CD4-positive, alpha-beta T cell treated with Interleukin-17A for 1 hour (primary cell): Measurements from ENCODE around the gene GPR75.

Experiments used
- DNase-seq: peaks from one replicate; pipeline ENCODE4 v3.0.0-alpha.2; 2020

GPR75 gene

GRCh38 chr2:53859206-53860181 lies at the start of gene GPR75:
TSS of gene GPR75 (minus strand) at chr2:53859967. CDS start at chr2:53854756, 5,211 bp downstream.
- DNase-seq = no peak

DNA sequence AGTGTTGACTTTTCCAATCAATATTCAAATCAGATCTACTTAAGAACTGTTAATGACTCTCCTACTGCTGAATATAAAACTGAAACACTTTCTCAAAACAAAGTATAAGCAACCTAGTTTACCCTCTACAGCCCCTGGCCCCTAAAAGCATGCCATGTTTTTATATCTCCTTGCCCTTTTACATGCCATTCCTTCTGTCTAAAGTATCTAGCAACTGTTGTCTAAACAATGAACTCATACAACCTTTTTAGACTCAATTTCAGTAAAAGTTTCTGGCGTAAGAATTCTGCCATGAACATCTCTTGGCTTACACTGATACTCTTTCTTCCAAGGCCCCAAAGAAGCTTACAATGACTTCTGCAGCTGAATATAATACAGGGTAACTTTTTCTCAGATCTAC lies 47.8 kb upstream of the GPR75 start:
- no peak for DNase-seq

DNA sequence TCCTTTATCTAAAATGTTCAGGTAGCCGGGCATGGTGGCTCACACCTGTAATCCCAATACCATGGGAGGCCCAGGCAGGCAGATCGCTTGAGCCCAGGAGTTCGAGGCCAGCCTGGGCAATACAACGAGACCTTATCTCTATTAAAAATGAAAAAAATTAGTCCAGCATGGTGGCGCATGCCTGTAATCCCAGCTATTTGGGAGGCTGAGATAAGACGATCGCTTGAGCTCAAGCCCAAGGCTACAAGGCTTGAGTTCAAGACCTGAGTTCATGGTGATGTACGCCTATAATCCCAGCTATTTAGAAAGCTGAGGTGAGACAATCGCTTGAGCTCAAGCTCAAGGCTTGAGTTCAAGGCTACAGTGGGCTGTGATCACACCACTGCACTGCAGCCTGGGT lies 45.6 kb upstream of the GPR75 start:
- DNase-seq = no peak

DNA sequence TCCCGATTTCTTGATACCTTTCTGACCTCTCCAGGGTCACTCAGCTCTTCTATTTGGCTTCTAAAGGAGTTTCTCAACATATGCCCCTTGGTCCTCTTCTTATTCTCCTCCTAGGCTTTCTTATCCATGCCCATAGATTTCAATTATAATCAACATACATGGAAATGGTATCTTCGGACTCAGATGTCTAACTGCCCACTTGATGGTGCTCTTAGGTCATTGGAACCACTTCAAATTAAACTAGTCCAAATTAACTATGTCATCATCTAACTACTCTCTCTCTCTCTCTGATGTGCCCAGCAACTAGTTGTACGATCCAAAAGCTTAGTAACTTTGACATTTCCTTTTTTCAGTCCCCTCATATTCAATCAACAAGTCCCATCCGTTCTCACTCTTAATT lies 43.2 kb upstream of the GPR75 start:
- no peak for DNase-seq

- no peak for DNase-seq
Measured at GRCh38 chr2:53901192-53901591, 41.4 kb upstream of the GPR75 start.

- DNase-seq = no peak
Measured at GRCh38 chr2:53896864-53897263, 37.1 kb upstream of the GPR75 start.

DNA sequence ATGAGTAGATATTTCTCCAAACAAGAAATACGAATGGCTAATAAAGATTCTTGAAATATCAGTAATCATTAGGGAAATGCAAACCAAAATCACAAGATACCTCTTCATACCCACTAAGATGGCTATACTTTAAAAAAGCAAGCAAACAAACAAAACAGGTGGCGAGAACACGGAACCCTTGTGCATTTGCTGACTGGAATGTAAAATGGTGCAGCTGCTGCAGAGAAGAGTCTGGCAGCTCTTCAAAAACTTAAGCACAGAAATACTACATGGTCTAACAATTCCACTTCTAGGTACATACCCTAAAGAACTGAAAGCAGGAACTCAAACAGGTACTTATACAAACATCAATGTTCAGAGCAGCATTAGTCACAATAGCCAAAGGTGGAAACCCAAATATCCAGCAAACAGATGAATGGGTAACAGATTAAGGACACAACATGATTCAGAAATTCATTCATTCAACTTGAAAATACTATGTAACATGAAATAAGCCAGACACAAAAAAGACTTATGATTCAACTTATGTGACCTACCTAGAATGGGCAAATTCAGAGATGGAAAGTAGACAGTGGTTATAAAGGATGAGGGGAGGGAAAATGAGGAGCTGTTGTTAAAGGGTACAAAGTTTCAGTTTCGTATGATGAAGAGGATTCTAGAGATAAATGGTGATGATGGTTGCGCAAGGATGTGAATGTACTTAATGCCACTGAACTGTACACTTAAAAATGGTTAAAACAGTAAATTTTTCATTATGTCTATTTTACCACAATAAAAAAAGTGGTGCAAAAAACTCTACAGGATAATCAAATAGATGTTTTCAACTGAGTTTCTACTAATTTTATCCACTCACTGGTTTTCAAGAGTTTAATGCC lies 26.9 kb upstream of the GPR75 start:
- DNase-seq = no peak

DNA sequence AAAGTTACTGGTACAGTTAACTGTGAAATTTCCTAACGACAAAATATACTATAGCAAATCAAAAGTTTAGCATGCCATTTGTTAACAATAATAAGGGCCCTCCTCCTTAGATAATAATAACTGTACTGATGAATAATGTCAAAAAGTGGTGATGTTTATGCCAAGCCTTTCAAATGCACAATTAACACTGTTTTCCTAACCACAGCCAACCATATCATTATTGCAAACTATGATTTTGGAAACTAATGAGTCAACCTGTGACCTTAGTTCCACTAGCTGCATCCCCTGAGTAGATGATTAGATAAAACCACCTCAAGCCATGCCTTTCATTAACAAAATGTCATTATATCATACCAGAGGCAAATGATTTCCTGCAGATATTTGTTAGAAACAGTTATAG lies 25.1 kb upstream of the GPR75 start:
- no peak for DNase-seq

DNA sequence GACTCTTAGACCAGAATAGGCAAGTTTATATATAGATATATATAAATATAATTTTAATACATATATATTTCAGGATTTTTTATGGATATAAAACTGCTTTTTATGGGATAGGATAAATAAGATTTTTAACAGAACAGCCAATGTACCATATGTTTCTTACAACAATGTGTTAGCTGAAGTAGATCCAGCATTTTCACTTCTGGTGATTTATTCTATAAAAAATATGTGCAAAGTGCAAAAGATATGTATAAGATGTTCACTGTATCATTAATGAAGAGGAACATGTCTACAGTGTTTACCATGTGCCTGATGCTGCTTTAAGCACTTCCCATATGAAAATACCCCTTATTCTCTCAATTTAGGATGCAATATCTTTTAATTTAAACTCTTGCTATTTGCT lies 22.2 kb upstream of the GPR75 start:
- no peak for DNase-seq

GRCh38 chr2:53881360-53881759 lies 21.6 kb upstream of the GPR75 start:
- DNase-seq = no peak

DNA sequence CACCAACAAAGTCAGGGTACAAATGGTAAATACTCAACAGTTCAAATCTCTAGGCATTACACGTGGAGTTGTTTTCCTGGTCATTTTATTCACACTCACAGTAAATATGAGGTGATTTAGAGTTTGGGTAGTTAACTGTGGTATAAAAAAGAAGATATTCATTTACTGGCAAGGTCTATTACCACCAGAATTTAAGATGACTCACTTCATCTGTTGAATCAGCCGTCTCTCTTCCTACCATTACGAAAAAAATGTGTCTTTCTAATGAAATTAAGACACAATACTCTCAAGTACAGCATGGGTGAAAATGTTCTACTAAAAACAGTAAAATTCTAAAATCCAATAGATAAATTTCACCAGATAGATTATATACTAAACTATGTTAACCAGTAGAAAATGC lies 21.0 kb upstream of the GPR75 start:
- DNase-seq = no peak

DNA sequence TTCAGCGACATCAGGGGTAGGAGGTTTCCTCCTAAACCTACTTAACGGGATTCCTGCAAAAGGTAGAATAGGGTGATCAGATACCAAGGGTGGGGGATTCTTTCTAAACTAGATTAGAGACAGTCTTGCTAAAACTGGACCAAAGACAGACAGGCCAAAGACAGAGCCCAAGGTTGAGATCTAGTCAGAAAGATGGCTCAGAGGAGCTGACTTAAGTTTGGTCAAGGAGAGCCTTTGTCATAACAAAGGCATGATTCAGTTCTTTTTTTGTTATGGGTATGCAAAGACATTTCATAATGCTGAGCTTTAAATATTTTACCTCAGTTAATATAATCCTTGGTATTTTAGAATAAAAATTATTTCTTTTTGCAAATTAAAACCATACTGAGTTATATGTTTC lies 17.8 kb upstream of the GPR75 start:
- DNase-seq = no peak

GRCh38 chr2:53877112-53877511 lies 17.3 kb upstream of the GPR75 start:
- no peak for DNase-seq

- no peak for DNase-seq
Measured at GRCh38 chr2:53874401-53874950, 14.7 kb upstream of the GPR75 start.

- no peak for DNase-seq
Measured at GRCh38 chr2:53867773-53868172, 8.0 kb upstream of the GPR75 start.

GRCh38 chr2:53867169-53867568 lies 7.4 kb upstream of the GPR75 start:
- no peak for DNase-seq

GRCh38 chr2:53865962-53866361 lies 6.2 kb upstream of the GPR75 start:
- no peak for DNase-seq

GRCh38 chr2:53865264-53865663 lies 5.5 kb upstream of the GPR75 start:
- no peak for DNase-seq

DNA sequence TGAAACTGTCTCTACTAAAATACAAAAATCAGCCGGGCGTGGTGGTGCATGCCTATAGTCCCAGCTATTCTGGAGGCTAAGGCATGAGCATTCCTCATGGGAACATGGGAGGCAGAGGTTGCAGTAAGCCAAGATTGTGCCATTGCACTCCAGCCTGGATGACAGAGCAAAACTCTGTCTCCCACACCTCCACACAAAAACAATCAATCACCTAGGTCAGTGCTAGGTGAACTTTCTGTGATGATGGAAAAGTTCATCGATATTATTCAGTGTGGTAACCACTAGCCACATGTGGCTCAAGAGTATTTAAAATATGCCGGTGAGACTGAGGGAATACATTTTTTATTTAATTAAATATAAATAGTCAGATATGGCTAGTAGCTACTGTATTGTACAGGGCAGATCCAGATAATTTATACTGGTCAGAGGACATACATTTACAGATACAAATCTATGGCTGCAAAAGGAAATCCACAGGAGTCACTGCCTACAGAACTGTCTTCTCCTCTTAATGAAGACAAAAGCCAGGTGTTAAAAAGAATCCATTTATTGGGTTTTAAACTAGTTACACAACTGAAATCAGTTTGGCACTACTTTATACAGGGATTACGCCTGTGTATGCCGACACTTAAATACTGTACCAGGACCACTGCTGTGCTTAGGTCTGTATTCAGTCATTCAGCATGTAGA lies 3.9 kb upstream of the GPR75 start:
- DNase-seq = no peak

DNA sequence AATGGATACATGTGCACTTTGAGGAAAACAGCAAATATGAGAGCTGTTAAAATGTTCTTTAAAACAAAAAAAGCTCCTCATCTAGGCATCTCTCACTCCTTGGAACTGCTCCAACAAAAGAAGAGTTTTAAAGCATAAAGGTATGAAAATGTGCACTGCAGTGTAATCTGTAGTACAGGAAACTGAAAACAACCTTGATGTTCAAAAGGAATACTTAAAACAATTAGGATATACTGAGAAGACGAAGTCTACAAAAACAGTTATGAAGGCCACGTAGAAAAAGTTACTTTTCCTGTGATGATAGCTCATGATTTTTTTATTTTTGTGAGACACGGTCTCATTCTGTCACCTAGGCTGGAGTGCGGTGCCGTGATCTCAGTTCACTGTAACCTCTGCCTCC lies 2.1 kb upstream of the GPR75 start:
- no peak for DNase-seq

DNA sequence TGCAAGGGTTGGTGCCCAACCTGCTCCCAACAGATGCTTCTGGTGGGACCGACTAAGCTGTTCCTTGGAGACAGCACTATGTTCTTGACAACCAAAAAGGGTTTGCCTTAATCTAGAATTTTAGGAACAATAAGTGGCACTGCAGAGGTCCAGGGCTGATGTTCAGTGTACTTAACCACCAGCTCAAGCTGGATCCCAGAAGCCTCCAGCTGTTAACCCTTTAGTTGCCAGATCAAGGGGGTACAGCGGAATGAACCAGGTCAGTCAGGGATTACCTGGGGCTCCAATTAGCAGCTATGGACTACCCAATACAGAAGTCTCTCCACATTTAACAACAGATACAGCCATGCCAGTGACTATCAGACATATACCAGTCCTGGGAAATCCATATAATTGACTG lies 3.5 kb downstream of the GPR75 start:
- DNase-seq = no peak

GRCh38 chr2:53854678-53855077 lies 5.1 kb downstream of the GPR75 start:
- DNase-seq = no peak

- no peak for DNase-seq
Measured at GRCh38 chr2:53852532-53852931, 7.2 kb downstream of the GPR75 start.
